Muscle of back (tissue), 11 donors: Measurements from ENCODE around the gene ZC3H12A. TPM values are rescaled to one million over a fixed set of nuclear protein-coding genes. Genes with fewer than 3 reads are reported as not detected.
"Not testable (repeated sequence)": the region's sequence is repeated elsewhere in the genome, so short reads cannot be mapped to it uniquely, and the experiment has no call there.

Experiments
- DNase-seq, 3 donors: peaks; one replicate each; pipeline versions ENCODE4 v3.0.0 to v3.0.0-alpha.2; 2013
- polyA plus RNA-seq, 10 donors: library from polyadenylated mRNA; unstranded; fragments of 120-200 nt; gene quantifications; one replicate each; pipeline ENCODE4 v1.2.1, GENCODE V29; 2013; ENCODE audit not compliant: insufficient read length in 10 of 10

The ZC3H12A gene
- polyA plus RNA-seq, 10 donors, result 0.35 to 2.3 (median 1.2) TPM

- DNase-seq, result no peak
Observed at GRCh38 chr1:37498872-37499617, 24.7 kb downstream of the ZC3H12A start.

- DNase-seq, result no peak
Observed at GRCh38 chr1:37501661-37502060, 27.3 kb downstream of the ZC3H12A start.

DNA sequence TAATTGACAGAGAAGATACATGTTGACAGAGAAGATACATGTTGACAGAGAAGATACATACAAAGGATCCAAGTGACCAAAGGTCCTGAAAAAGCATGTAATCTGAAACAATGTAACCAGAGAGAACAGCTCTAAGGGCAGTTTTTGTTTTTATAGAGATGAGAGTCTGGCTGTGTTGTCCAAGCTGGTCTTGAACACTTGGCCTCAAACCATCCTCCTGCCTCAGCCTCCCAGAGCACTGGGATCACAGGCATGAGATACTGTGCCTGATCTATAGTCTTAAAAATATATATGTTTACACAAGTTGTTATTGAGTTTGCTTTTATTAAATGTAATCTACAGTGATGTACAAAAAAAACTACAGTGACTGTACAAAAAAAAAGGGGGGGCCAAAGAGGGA, 27.7 kb downstream of the ZC3H12A start:
- no peak for DNase-seq

- not testable (repeated sequence) for DNase-seq
Observed at GRCh38 chr1:37502791-37503190, 28.4 kb downstream of the ZC3H12A start.

- no peak for DNase-seq
Observed at GRCh38 chr1:37506740-37507139, 32.4 kb downstream of the ZC3H12A start.

- DNase-seq, result no peak
Observed at GRCh38 chr1:37509181-37509580, 34.8 kb downstream of the ZC3H12A start.

DNA sequence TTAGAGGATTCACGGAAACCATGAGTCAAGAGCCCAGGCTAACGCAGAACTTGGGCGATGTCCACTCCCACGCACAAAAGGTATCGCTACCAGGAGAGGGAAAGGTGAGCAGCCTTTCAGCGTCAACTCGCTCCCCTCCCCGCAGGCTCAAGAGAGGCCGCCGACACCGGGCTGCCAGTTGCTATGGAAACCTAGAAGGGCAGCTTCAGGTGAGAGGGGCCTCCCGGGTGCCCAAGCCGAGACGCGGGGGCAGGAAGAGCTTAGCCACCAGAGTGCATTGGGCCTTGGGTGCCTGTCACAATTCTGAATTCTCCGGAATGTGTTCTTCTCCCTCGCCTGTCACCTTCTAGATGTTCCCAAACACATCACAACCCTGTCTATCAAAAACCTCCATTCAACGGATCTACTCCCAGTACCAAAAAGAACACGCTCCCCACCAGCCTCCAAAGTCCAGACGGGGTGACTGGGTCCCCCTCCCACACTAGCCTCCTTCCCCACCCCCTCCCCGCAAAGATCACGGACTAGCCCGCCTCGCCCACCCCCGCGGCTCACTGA, 39.5 kb downstream of the ZC3H12A start:
- DNase-seq, result peak in 2 of 3 donors; percentile 16 to 43

DNA sequence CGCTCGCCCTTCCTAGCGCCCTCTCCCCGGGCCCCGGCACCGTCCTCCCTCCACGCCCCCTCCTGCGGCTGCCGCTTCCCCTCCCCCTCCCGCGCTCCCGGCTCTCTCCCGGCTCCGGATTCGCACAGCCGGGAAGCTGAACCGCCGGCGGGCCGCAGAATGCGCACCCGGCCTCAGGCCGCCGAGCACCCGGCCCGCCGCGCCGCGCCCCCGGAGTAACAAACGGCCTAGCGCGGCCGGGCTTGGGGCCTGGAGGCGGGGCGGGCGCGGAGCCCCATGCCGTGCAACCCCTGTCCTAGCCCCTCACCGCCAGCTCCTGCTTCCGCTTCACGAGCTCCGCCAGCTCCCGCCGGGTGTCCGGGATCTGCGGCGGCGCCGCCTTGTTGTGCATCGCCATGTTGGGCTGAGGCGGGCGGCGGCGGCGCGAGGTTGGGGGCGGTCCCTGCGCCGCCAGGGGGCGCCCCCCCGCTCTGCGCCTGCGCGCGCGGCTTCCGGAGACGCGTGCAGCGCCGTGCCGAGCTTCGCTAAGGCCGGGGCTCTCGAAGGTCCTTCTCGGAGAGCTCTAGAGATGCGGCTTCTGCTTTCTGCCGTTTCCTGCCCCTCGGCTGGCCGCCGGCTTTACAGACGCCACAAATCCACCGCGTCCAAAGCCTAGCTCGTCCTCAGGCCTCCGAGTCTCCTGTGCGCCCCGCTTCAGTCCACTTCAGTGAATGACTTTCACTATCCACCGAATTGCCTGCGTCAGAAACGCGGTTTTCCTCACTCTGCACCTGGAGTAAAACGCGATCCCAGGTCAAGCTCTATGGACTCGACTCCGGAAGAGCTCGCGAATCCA, 40.2 kb downstream of the ZC3H12A start, which contains the start of gene MEAF6:
MEAF6 (minus strand) TSS at position 417 of the 835 bp plus-strand sequence; CDS start at position 397, 20 bp downstream.
- DNase-seq, result peak; percentile 82 to 95 (median 93)

DNA sequence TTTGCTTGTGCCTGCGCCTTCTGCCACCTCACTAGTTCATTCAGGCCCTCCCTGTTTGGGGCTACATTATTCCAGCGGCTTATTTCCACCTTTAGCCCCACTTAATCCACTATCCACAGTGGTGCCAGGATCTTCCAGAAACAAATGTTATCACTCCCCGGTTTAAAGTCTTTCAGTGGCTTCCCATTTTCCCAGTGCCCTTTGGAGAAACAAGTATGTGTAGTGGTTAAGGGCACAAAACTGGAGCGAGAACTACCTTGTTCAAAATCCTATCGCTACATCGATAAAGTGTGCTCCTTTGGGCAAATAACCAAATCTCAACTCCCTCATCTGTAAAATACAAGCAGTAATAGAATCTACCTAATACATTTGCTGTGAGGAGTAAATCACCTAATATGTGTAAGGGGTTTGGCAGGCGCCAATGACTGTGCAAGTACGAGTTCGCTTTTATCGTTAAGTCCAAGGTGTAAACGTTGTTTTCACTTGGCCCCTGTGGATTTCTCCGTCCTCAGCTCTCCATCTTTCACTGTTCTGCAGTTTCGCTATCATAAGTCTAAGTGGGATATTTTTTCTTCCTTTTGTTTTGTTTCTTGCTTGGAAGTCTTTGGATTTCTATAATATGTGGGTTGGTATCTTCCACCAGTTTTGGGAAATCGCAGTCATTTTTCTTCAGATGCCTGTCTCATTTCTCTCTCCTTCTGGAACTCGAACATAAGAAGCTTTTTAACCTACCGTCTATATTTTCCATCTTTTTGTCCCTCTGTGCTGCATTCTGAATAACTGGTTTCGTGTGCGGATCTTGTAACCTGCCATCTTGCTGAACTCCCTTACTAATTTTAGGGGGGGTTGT, 41.0 kb downstream of the ZC3H12A start:
- DNase-seq, result peak in 1 of 3 donors; percentile 1

GRCh38 chr1:37517569-37517968, 43.2 kb downstream of the ZC3H12A start:
- no peak for DNase-seq

- DNase-seq, result not testable (repeated sequence)
Observed at GRCh38 chr1:37518241-37518640, 43.9 kb downstream of the ZC3H12A start.

DNA sequence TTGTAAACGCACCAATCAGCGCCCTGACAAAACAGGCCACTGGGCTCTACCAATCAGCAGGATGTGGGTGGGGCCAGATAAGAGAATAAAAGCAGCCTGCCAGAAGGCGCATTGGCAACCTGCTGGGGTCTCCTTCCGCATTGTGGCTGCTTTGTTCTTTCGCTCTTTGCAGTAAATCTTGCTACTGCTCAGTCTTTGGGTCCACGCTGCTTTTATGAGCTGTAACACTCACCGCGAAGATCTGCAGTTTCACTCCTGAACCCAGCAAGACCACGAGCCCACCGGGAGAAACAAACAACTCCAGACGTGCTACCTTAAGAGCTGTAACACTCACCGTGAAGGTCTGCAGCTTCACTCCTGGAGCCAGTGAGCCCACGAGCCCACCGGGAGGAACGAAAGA, 44.5 kb downstream of the ZC3H12A start:
- DNase-seq, result not testable (repeated sequence)

GRCh38 chr1:37519613-37520012, 45.2 kb downstream of the ZC3H12A start:
- no peak for DNase-seq

GRCh38 chr1:37529888-37530287, 55.5 kb downstream of the ZC3H12A start:
- DNase-seq, result not testable (repeated sequence)

DNA sequence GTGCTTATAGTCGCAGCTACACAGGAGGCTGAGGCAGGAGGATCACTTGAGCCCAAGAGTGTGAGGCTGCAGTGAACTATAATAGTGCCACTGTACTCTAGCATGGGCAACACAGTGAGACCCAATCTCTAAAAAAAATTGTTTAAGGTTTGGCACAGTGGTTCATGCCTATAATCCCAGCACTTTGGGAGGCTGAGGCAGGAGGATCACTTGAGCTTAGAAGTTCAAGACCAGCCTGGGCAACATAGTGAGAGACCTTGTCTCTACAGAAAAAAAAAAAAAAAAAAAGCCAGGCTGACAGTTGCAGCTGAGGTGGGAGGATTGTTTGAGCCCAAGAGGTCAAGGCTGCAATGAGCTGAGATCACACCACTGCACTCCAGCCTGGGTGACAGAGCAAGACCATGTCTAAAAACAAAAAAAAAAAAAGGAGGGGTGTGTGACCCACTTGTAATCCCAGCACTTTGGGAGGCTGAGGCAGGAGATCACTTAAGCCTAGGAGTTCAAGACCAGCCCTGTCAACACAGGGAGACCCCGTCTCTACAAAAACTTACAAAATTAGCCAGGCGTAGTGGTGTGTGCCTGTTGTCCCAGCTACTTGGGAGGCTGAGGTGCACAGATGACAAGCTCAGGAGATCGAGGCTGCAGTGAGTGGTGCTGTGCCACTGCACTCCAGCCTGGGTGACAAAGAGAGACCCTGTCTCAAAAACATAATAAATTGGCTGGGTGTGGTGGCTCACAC, 58.2 kb downstream of the ZC3H12A start:
- DNase-seq, result not testable (repeated sequence)

DNA sequence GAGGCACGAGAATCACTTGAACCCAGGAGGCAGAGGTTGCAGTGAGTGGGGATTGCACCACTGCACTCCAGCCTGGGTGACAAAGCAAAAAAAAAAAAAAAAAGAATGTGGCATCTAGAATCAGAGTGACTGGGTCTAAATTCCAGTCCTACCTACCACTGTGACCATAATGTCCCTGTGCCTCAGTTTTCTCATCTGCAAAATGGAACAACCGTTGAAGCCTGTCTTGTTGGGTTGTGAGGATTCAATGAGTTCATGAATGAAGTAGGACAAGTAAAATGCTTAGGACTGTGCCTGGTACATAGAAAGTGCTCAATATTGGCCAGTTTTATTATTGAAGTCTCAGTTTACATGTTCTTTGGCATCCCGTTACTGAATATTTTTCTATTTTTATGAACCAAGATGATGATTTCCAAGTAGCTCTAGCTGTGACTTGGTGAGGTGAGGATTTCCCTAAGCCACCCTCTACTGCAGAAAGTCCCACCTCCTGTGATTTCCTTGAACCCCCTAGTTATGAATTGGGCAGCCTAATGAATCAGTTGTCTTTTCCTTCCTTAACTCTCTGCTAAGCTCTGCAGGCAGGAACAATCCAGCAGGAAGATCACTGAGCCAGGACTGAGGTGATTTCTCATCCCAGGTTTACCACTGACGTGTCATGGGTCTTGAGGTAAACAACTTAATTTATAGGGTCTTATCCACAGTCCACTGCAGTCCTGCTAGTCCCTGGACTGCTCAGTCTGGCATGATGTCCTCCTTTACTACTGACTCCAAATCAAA, 59.1 kb downstream of the ZC3H12A start:
- DNase-seq, result no peak
